Fibroblast of pulmonary artery (primary cell): ENCODE measurements around the gene MYOZ3.

Source experiments
- DNase-seq: peaks from one replicate; pipeline ENCODE4 v3.0.0-alpha.2; 2010; ENCODE audit warnings: low read depth
- H3K4me3 ChIP-seq: replicated peaks from 2 replicates; pipeline ENCODE4 v1.5.1; 2011; ENCODE audit warnings: low read depth, mild to moderate bottlenecking, control low read depth, low read length, moderate library complexity
- CTCF ChIP-seq: IDR thresholded peaks from 2 replicates; pipeline ENCODE4 v1.5.1; 2011; ENCODE audit warnings: mild to moderate bottlenecking, control low read depth, low read length, inconsistent platforms; ENCODE audit errors: missing control alignments

MYOZ3 gene

GRCh38 chr5:150660108-150660831 is 781 bp upstream of the MYOZ3 start:
- TF ChIP-seq CTCF = no peak
- DNase-seq = no peak
- no peak overlapping the region for H3K4me3 ChIP-seq

- no peak for TF ChIP-seq CTCF
- H3K4me3 ChIP-seq = no peak overlapping the region
- DNase-seq = no peak
Observed at GRCh38 chr5:150661821-150662596, 958 bp downstream of the MYOZ3 start.

GRCh38 chr5:150662731-150663516 is 1.9 kb downstream of the MYOZ3 start:
- no peak for TF ChIP-seq CTCF
- no peak overlapping the region for H3K4me3 ChIP-seq
- DNase-seq = no peak

- no peak for DNase-seq
- TF ChIP-seq CTCF = no peak
- no peak overlapping the region for H3K4me3 ChIP-seq
Observed at GRCh38 chr5:150663936-150664335, 2.9 kb downstream of the MYOZ3 start.

- no peak overlapping the region for H3K4me3 ChIP-seq
- no peak for TF ChIP-seq CTCF
- DNase-seq = no peak
Observed at GRCh38 chr5:150665044-150665443, 4.0 kb downstream of the MYOZ3 start.

GRCh38 chr5:150670275-150670947 is 9.4 kb downstream of the MYOZ3 start:
- no peak overlapping the region for H3K4me3 ChIP-seq
- no peak for TF ChIP-seq CTCF
- DNase-seq = no peak
